BJ (cell line): ENCODE results near the gene IDH2. TPM values are rescaled to one million over a fixed set of nuclear protein-coding genes. Genes with fewer than 3 reads are reported as not detected.

ENCODE experiments used
- CTCF ChIA-PET: fragments of 350-600 bp; formaldehyde crosslinking; extraction: SDS; loops from one replicate; lab custom pipeline; 2021; ENCODE audit warnings: antibody characterized with exemption, inconsistent platforms; lab: Yijun Ruan, JAX
- POLR2A ChIA-PET: fragments of 300-600 bp; sonication (Branson Sonifier 250); formaldehyde crosslinking; extraction: SDS; loops from one replicate; lab custom pipeline; 2021; ENCODE audit warnings: antibody characterized with exemption; lab: Charles Lee
- DNase-seq: peaks from one replicate; pipeline ENCODE4 v3.0.0-alpha.2; 2011; ENCODE audit warnings: low read depth
- H3K27me3 ChIP-seq: 2 replicates; pipeline ENCODE4 v1.6.0; 2011; ENCODE audit warnings: low read length; ENCODE audit not compliant: control insufficient read depth, insufficient read depth
- H3K36me3 ChIP-seq: 2 replicates; pipeline ENCODE4 v1.5.1; 2011; ENCODE audit warnings: low read length; ENCODE audit not compliant: control insufficient read depth, insufficient read depth
- H3K4me3 ChIP-seq: 2 replicates; pipeline ENCODE4 v1.5.1; 2011; ENCODE audit warnings: low read depth, mild to moderate bottlenecking, control low read depth, low read length
- CTCF ChIP-seq: IDR thresholded peaks from 2 replicates; pipeline ENCODE4 v1.5.1; 2011; ENCODE audit warnings: low read depth, mild to moderate bottlenecking, control low read depth, inconsistent platforms, low read length, moderate library complexity; ENCODE audit not compliant: insufficient read depth
- polyA plus RNA-seq: library from polyadenylated mRNA; depleted of rRNA; stranded (reverse); fragments of >200 nt; gene quantifications from 2 replicates; pipeline ENCODE4 v1.2.3, GENCODE V29; 2011

The IDH2 gene
- polyA plus RNA-seq, 1 experiment, result 164 TPM

GRCh38 chr15:90056529-90056928 lies 45.7 kb downstream of the IDH2 start:
- TF ChIP-seq CTCF, result no peak
- POLR2A ChIA-PET, result no interaction called here
- Histone ChIP-seq H3K36me3 (no peaks in the 10 kb centered on the region), H3K27me3 (no peaks in the 10 kb centered on the region), H3K4me3 (no peak overlapping the region)
- CTCF ChIA-PET, result interaction anchor here (1.0 to 2.1 kb wide), 4 partner anchors 11 to 158 kb away, joined by 3 to 11 read pairs (median 3); no protein-coding TSS in a partner anchor
- no peak for DNase-seq

- no peak for DNase-seq
- POLR2A ChIA-PET, result no interaction called here
- H3K4me3 ChIP-seq, result no peak overlapping the region
- TF ChIP-seq CTCF, result no peak
- no peaks in the 10 kb centered on the region for H3K36me3 ChIP-seq
- CTCF ChIA-PET, result interaction anchor here (0.7 to 2.1 kb wide), 2 partner anchors 16 to 59 kb away, joined by 3 to 11 read pairs; no protein-coding TSS in a partner anchor
- no peaks in the 10 kb centered on the region for H3K27me3 ChIP-seq
These were observed 47.1 kb downstream of the IDH2 start for GRCh38 chr15:90055182-90055581.

GRCh38 chr15:90054618-90055097 lies 47.6 kb downstream of the IDH2 start:
- Histone ChIP-seq H3K27me3 (no peaks in the 10 kb centered on the region), H3K4me3 (no peak overlapping the region), H3K36me3 (no peaks in the 10 kb centered on the region)
- ChIA-PET POLR2A (no interaction called here), CTCF (no interaction called here)
- no peak for DNase-seq
- no peak for TF ChIP-seq CTCF

- no peak for DNase-seq
- Histone ChIP-seq H3K27me3 (no peaks in the 10 kb centered on the region), H3K36me3 (no peaks in the 10 kb centered on the region), H3K4me3 (no peak overlapping the region)
- TF ChIP-seq CTCF, result no peak
- CTCF ChIA-PET, result no interaction called here
- POLR2A ChIA-PET, result no interaction called here
These were observed 48.4 kb downstream of the IDH2 start for GRCh38 chr15:90053685-90054466.

- DNase-seq, result no peak
- TF ChIP-seq CTCF, result no peak
- Histone ChIP-seq H3K27me3 (no peaks in the 10 kb centered on the region), H3K4me3 (no peak overlapping the region), H3K36me3 (no peaks in the 10 kb centered on the region)
- ChIA-PET POLR2A (no interaction called here), CTCF (interaction anchor here (1.1 to 1.4 kb wide), 2 partner anchors 12 to 19 kb away, joined by 3 to 4 read pairs; no protein-coding TSS in a partner anchor)
These were observed 50.4 kb downstream of the IDH2 start for GRCh38 chr15:90051874-90052273.
